SK-N-SH (cell line): Measurements from ENCODE around the gene EVL. TPM values are rescaled to one million over a fixed set of nuclear protein-coding genes. Genes with fewer than 3 reads are reported as not detected.

Experiments
- CTCF ChIA-PET: fragments of 300-600, 350-600 bp; formaldehyde crosslinking; extraction: SDS; loops from one replicate; lab custom pipeline; 2021; lab: Yijun Ruan, JAX
- POLR2A ChIA-PET: fragments of 350-600 bp; sonication (Branson Sonifier 250); formaldehyde crosslinking; extraction: SDS; loops from one replicate; lab custom pipeline; 2020; ENCODE audit warnings: antibody characterized with exemption, inconsistent platforms; lab: Yijun Ruan, JAX
- DNase-seq: peaks from one replicate; pipeline ENCODE4 v3.0.0; 2012
- H2AFZ ChIP-seq: fragments of 200-600 bp; sonication (generic); 2 replicates; pipeline ENCODE4 v1.8.1; 2016; ENCODE audit warnings: antibody characterized with exemption, mild to moderate bottlenecking, low read depth
- H3F3A ChIP-seq: fragments of 200-600 bp; sonication (generic); replicated peaks from 2 replicates; pipeline ENCODE3; 2016; ENCODE audit warnings: antibody characterized with exemption, mild to moderate bottlenecking; ENCODE audit not compliant: insufficient read depth
- H3K27ac ChIP-seq, 2 experiments: fragments of 200-500 bp in 1 of 2; fragments of 200-600 bp in 1 of 2; sonication (Bioruptor generic) in 1 of 2; sonication (generic), shearing (Covaris generic) in 1 of 2; 2 replicates each; pipeline versions ENCODE4 v1.5.1 to v1.6.1; 2014 to 2016; ENCODE audit warnings: low read depth in 2 of 2, inconsistent platforms in 1 of 2, low read length in 1 of 2, mild to moderate bottlenecking in 1 of 2, mixed read lengths in 1 of 2
- H3K27me3 ChIP-seq: fragments of 200-600 bp; sonication (generic), shearing (Covaris generic); 2 replicates; pipeline ENCODE4 v1.6.1; 2016; ENCODE audit warnings: mixed run types; ENCODE audit not compliant: insufficient read depth
- H3K36me3 ChIP-seq, 2 experiments: fragments of 200-500 bp in 1 of 2; fragments of 200-600 bp in 1 of 2; sonication (Bioruptor generic) in 1 of 2; sonication (generic) in 1 of 2; replicated peaks in 1 of 2; 2 replicates each; pipeline versions ENCODE3 to v1.5.1; 2014 to 2016; ENCODE audit warnings: low read length in 1 of 2, mild to moderate bottlenecking in 1 of 2; ENCODE audit not compliant: insufficient read depth in 2 of 2, control insufficient read depth in 1 of 2
- H3K4me1 ChIP-seq, 2 experiments: fragments of 200-500 bp in 1 of 2; fragments of 200-600 bp in 1 of 2; sonication (Bioruptor generic) in 1 of 2; sonication (generic), shearing (Covaris generic) in 1 of 2; 2 replicates each; pipeline versions ENCODE4 v1.5.1 to v1.6.1; 2014 to 2016; ENCODE audit warnings: low read depth in 1 of 2, low read length in 1 of 2, mixed run types in 1 of 2; ENCODE audit not compliant: insufficient read depth in 2 of 2, control insufficient read depth in 1 of 2
- H3K4me2 ChIP-seq: fragments of 200-600 bp; sonication (generic), shearing (Covaris generic); 2 replicates; pipeline ENCODE4 v1.6.1; 2017; ENCODE audit warnings: mixed run types
- H3K4me3 ChIP-seq, 2 experiments: fragments of 200-500 bp in 1 of 2; fragments of 200-600 bp in 1 of 2; sonication (Bioruptor generic) in 1 of 2; sonication (generic), shearing (Covaris generic) in 1 of 2; 2 replicates each; pipeline versions ENCODE4 v1.5.1 to v1.8.1; 2014 to 2016; ENCODE audit warnings: low read depth in 2 of 2, inconsistent platforms in 1 of 2, low read length in 1 of 2, mild to moderate bottlenecking in 1 of 2, mixed read lengths in 1 of 2, moderate library complexity in 1 of 2
- H3K79me2 ChIP-seq: fragments of 200-600 bp; sonication (generic); 2 replicates; pipeline ENCODE4 v1.8.1; 2017; ENCODE audit warnings: mild to moderate bottlenecking; ENCODE audit not compliant: insufficient read depth
- H3K9ac ChIP-seq: fragments of 200-600 bp; sonication (generic); 2 replicates; pipeline ENCODE4 v1.6.1; 2017; ENCODE audit warnings: mixed run types
- H3K9me2 ChIP-seq: fragments of 200-600 bp; sonication (generic); 2 replicates; pipeline ENCODE4 v1.6.1; 2017; ENCODE audit warnings: mixed run types
- H3K9me3 ChIP-seq: fragments of 200-600 bp; sonication (generic); 2 replicates; pipeline ENCODE4 v1.6.1; 2017; ENCODE audit warnings: mixed run types, mild to moderate bottlenecking, moderate library complexity
- H4K20me1 ChIP-seq: fragments of 200-600 bp; sonication (generic); 2 replicates; pipeline ENCODE4 v1.6.1; 2017; ENCODE audit warnings: mild to moderate bottlenecking, mixed run types; ENCODE audit not compliant: insufficient read depth
- EZH2phosphoT487 ChIP-seq: fragments of 200-600 bp; sonication (generic); IDR thresholded peaks from 2 replicates; pipeline ENCODE4 v1.6.1; 2017; ENCODE audit warnings: low read depth, mixed run types, mild to moderate bottlenecking, antibody characterized with exemption, moderate library complexity, borderline replicate concordance
- FOXJ3 ChIP-seq: sonication (generic); formaldehyde crosslinking; IDR thresholded peaks from 2 replicates; pipeline ENCODE4 v1.5.1; 2020; ENCODE audit warnings: mild to moderate bottlenecking, missing genetic modification reagents
- IRF3 ChIP-seq: fragments of 150-350 bp; IDR thresholded peaks from 2 replicates; pipeline ENCODE4 v1.6.1; 2016; ENCODE audit warnings: mild to moderate bottlenecking, low read depth, low read length
- RAD21 ChIP-seq: IDR thresholded peaks from 2 replicates; pipeline ENCODE4 v1.6.1; 2012; ENCODE audit warnings: mild to moderate bottlenecking, low read length
- SMC3 ChIP-seq: IDR thresholded peaks from 2 replicates; pipeline ENCODE4 v1.6.1; 2012; ENCODE audit warnings: low read depth, low read length, improper control_type of control experiment
- USF2 ChIP-seq: fragments of 150-350 bp; IDR thresholded peaks from 2 replicates; pipeline ENCODE4 v1.6.1; 2017; ENCODE audit warnings: antibody characterized with exemption, low read length, low read depth, borderline replicate concordance
- YY1 ChIP-seq: IDR thresholded peaks from 2 replicates; pipeline ENCODE4 v1.4.0; 2012; ENCODE audit warnings: low read depth, mild to moderate bottlenecking
- WGBS: methylation state at CpG from one replicate; pipeline ENCODE4 v1.1.6; 2017; ENCODE audit warnings: low lambda C conversion rate; 5-methylcytosine and 5-hydroxymethylcytosine counted together
- polyA plus RNA-seq, 3 experiments: library from polyadenylated mRNA; depleted of rRNA; stranded (reverse); fragments of >200 nt; gene quantifications; 2 replicates each; pipeline ENCODE4 v1.2.3, GENCODE V29; 2012

Gene EVL
- polyA plus RNA-seq, 1 of the 3 experiments (the other 2 are of a cell fraction), result 36.5 TPM

- TF ChIP-seq USF2, result no peak
- TF ChIP-seq EZH2phosphoT487, result no peak
- no peak for TF ChIP-seq RAD21
- TF ChIP-seq SMC3, result no peak
These were observed 82.7 kb downstream of the EVL start (continued) for GRCh38 chr14:100147691-100148464.

- 96% methylated on average over 37 of the region's 58 CpGs for WGBS
- H3K4me3 ChIP-seq, result no peak overlapping the region
- no peaks in the 10 kb centered on the region for H3K79me2 ChIP-seq
These were observed 83.9 kb downstream of the EVL start for GRCh38 chr14:100148837-100149731.

More at GRCh38 chr14:100148837-100149731, 83.9 kb downstream of the EVL start:
- Histone ChIP-seq H3K9me2 (no peaks in the 10 kb centered on the region), H3K27me3 (no peaks in the 10 kb centered on the region), H2AFZ (no peak overlapping the region), H3K36me3 (no peaks in the 10 kb centered on the region), H3F3A (no peaks in the 10 kb centered on the region), H3K4me1 (peaks cover 0 to 14% of the 10 kb centered on the region in 2 experiments; a peak in 1 of 4 replicates), H3K9ac (no peak overlapping the region), H3K27ac (no peak overlapping the region), H3K9me3 (no peaks in the 10 kb centered on the region), H3K4me2 (no peak overlapping the region), H4K20me1 (no peaks in the 10 kb centered on the region)
- CTCF ChIA-PET, result interaction anchor here (0.8 to 1.4 kb wide), 3 partner anchors 39 to 167 kb away, joined by 3 to 4 read pairs (median 3); no protein-coding TSS in a partner anchor
- DNase-seq, result no peak
- POLR2A ChIA-PET, result no interaction called here
- TF ChIP-seq FOXJ3 (CRISPR knock-in tag), result no peak
- TF ChIP-seq IRF3, result no peak
- TF ChIP-seq SMC3, result no peak
- TF ChIP-seq YY1, result no peak
